Activated naive CD4-positive, alpha-beta T cell treated with anti-CD3 and anti-CD28 coated beads, Interleukin-2, amount 50 U/mL, for 24 hours (primary cell): ENCODE results near the gene TRABD2A.

Experiments
- H3K27ac Mint-ChIP-seq: one replicate; pipeline ENCODE4 v1.8.0; 2021; ENCODE audit warnings: mild to moderate bottlenecking, mixed read lengths
- H3K27me3 Mint-ChIP-seq: one replicate; pipeline ENCODE4 v1.8.0; 2021; ENCODE audit warnings: mixed read lengths
- H3K36me3 Mint-ChIP-seq: one replicate; pipeline ENCODE4 v1.8.0; 2021; ENCODE audit warnings: mixed read lengths
- H3K4me1 Mint-ChIP-seq: one replicate; pipeline ENCODE4 v1.8.0; 2021; ENCODE audit warnings: mixed read lengths
- H3K4me3 Mint-ChIP-seq: one replicate; pipeline ENCODE4 v1.8.0; 2021; ENCODE audit warnings: mild to moderate bottlenecking, mixed read lengths
- H3K9me3 Mint-ChIP-seq: one replicate; pipeline ENCODE4 v1.8.0; 2021; ENCODE audit warnings: mixed read lengths

The TRABD2A gene

GRCh38 chr2:84801811-84802210 is 79.1 kb downstream of the TRABD2A start:
- Mint-ChIP-seq H3K27me3 (no peaks in the 10 kb centered on the region), H3K36me3 (peaks cover 8% of the 10 kb centered on the region), H3K4me1 (peaks cover 60% of the 10 kb centered on the region), H3K9me3 (peaks cover 4% of the 10 kb centered on the region), H3K27ac (no peak overlapping the region), H3K4me3 (no peak overlapping the region)

- H3K9me3 Mint-ChIP-seq: peaks cover 4% of the 10 kb centered on the region
- H3K36me3 Mint-ChIP-seq: peaks cover 8% of the 10 kb centered on the region
- H3K4me3 Mint-ChIP-seq: peak overlapping the region; percentile 61
- peak overlapping the region; percentile 84 for H3K27ac Mint-ChIP-seq
- H3K27me3 Mint-ChIP-seq: no peaks in the 10 kb centered on the region
- peaks cover 45% of the 10 kb centered on the region for H3K4me1 Mint-ChIP-seq
Observed at GRCh38 chr2:84800194-84800805, 80.6 kb downstream of the TRABD2A start.

- Mint-ChIP-seq H3K36me3 (peaks cover 8% of the 10 kb centered on the region), H3K4me3 (peak overlapping the region; percentile 61), H3K9me3 (peaks cover 4% of the 10 kb centered on the region), H3K4me1 (peaks cover 40% of the 10 kb centered on the region), H3K27ac (peak overlapping the region; percentile 84), H3K27me3 (no peaks in the 10 kb centered on the region)
Observed at GRCh38 chr2:84799772-84800171, 81.1 kb downstream of the TRABD2A start.

GRCh38 chr2:84797271-84797670 is 83.6 kb downstream of the TRABD2A start:
- H3K27ac Mint-ChIP-seq: no peak overlapping the region
- H3K36me3 Mint-ChIP-seq: peaks cover 10% of the 10 kb centered on the region
- H3K4me1 Mint-ChIP-seq: peaks cover 44% of the 10 kb centered on the region
- no peak overlapping the region for H3K4me3 Mint-ChIP-seq
- H3K27me3 Mint-ChIP-seq: no peaks in the 10 kb centered on the region
- peaks cover 10% of the 10 kb centered on the region for H3K9me3 Mint-ChIP-seq

GRCh38 chr2:84796798-84797197 is 84.1 kb downstream of the TRABD2A start:
- H3K9me3 Mint-ChIP-seq: peaks cover 15% of the 10 kb centered on the region
- H3K27me3 Mint-ChIP-seq: no peaks in the 10 kb centered on the region
- H3K4me1 Mint-ChIP-seq: peaks cover 39% of the 10 kb centered on the region
- peaks cover 13% of the 10 kb centered on the region for H3K36me3 Mint-ChIP-seq
- H3K4me3 Mint-ChIP-seq: no peak overlapping the region
- H3K27ac Mint-ChIP-seq: no peak overlapping the region

- peaks cover 11% of the 10 kb centered on the region for H3K9me3 Mint-ChIP-seq
- peaks cover 18% of the 10 kb centered on the region for H3K4me1 Mint-ChIP-seq
- peaks cover 6% of the 10 kb centered on the region for H3K36me3 Mint-ChIP-seq
- H3K4me3 Mint-ChIP-seq: no peak overlapping the region
- H3K27me3 Mint-ChIP-seq: no peaks in the 10 kb centered on the region
- H3K27ac Mint-ChIP-seq: no peak overlapping the region
Observed at GRCh38 chr2:84793641-84794040, 87.2 kb downstream of the TRABD2A start.

- H3K36me3 Mint-ChIP-seq: peaks cover 7% of the 10 kb centered on the region
- H3K4me1 Mint-ChIP-seq: peaks cover 16% of the 10 kb centered on the region
- H3K9me3 Mint-ChIP-seq: peaks cover 11% of the 10 kb centered on the region
- no peaks in the 10 kb centered on the region for H3K27me3 Mint-ChIP-seq
- no peak overlapping the region for H3K27ac Mint-ChIP-seq
- no peak overlapping the region for H3K4me3 Mint-ChIP-seq
Observed at GRCh38 chr2:84792856-84793522, 87.9 kb downstream of the TRABD2A start.

- Mint-ChIP-seq H3K27ac (no peak overlapping the region), H3K27me3 (no peaks in the 10 kb centered on the region), H3K36me3 (peaks cover 10% of the 10 kb centered on the region), H3K4me3 (no peak overlapping the region), H3K4me1 (peaks cover 42% of the 10 kb centered on the region), H3K9me3 (peaks cover 11% of the 10 kb centered on the region)
Observed at GRCh38 chr2:84788498-84788897, 92.4 kb downstream of the TRABD2A start.

GRCh38 chr2:84788027-84788426 is 92.9 kb downstream of the TRABD2A start:
- H3K4me1 Mint-ChIP-seq: peaks cover 47% of the 10 kb centered on the region
- H3K27ac Mint-ChIP-seq: no peak overlapping the region
- H3K9me3 Mint-ChIP-seq: peaks cover 11% of the 10 kb centered on the region
- H3K4me3 Mint-ChIP-seq: no peak overlapping the region
- H3K27me3 Mint-ChIP-seq: no peaks in the 10 kb centered on the region
- H3K36me3 Mint-ChIP-seq: peaks cover 10% of the 10 kb centered on the region

- no peak overlapping the region for H3K4me3 Mint-ChIP-seq
- H3K27me3 Mint-ChIP-seq: no peaks in the 10 kb centered on the region
- no peak overlapping the region for H3K27ac Mint-ChIP-seq
- peaks cover 57% of the 10 kb centered on the region for H3K4me1 Mint-ChIP-seq
- no peaks in the 10 kb centered on the region for H3K9me3 Mint-ChIP-seq
- H3K36me3 Mint-ChIP-seq: peaks cover 4% of the 10 kb centered on the region
Observed at GRCh38 chr2:84786601-84787000, 94.3 kb downstream of the TRABD2A start.

- H3K4me3 Mint-ChIP-seq: no peak overlapping the region
- H3K27me3 Mint-ChIP-seq: no peaks in the 10 kb centered on the region
- H3K36me3 Mint-ChIP-seq: peaks cover 4% of the 10 kb centered on the region
- no peak overlapping the region for H3K27ac Mint-ChIP-seq
- H3K9me3 Mint-ChIP-seq: no peaks in the 10 kb centered on the region
- peaks cover 63% of the 10 kb centered on the region for H3K4me1 Mint-ChIP-seq
Observed at GRCh38 chr2:84785950-84786349, 94.9 kb downstream of the TRABD2A start.

GRCh38 chr2:84782717-84783442 is 98.0 kb downstream of the TRABD2A start:
- Mint-ChIP-seq H3K9me3 (no peaks in the 10 kb centered on the region), H3K4me1 (peaks cover 88% of the 10 kb centered on the region), H3K4me3 (peak overlapping the region; percentile 59), H3K27me3 (no peaks in the 10 kb centered on the region), H3K27ac (peak overlapping the region; percentile 89), H3K36me3 (peaks cover 3% of the 10 kb centered on the region)

GRCh38 chr2:84781942-84782716 is 98.8 kb downstream of the TRABD2A start:
- H3K27ac Mint-ChIP-seq: peak overlapping the region; percentile 76
- H3K27me3 Mint-ChIP-seq: no peaks in the 10 kb centered on the region
- peaks cover 85% of the 10 kb centered on the region for H3K4me1 Mint-ChIP-seq
- H3K36me3 Mint-ChIP-seq: peaks cover 4% of the 10 kb centered on the region
- H3K4me3 Mint-ChIP-seq: peak overlapping the region; percentile 59
- H3K9me3 Mint-ChIP-seq: no peaks in the 10 kb centered on the region

- Mint-ChIP-seq H3K36me3 (peaks cover 6% of the 10 kb centered on the region), H3K4me1 (peaks cover 68% of the 10 kb centered on the region), H3K9me3 (peaks cover 4% of the 10 kb centered on the region), H3K27ac (peak overlapping the region; percentile 71), H3K27me3 (no peaks in the 10 kb centered on the region), H3K4me3 (no peak overlapping the region)
Observed at GRCh38 chr2:84779781-84780180, 101.1 kb downstream of the TRABD2A start.

- H3K27me3 Mint-ChIP-seq: no peaks in the 10 kb centered on the region
- H3K4me1 Mint-ChIP-seq: peaks cover 61% of the 10 kb centered on the region
- H3K9me3 Mint-ChIP-seq: peaks cover 10% of the 10 kb centered on the region
- no peak overlapping the region for H3K4me3 Mint-ChIP-seq
- peak overlapping the region; percentile 19 for H3K27ac Mint-ChIP-seq
- peaks cover 10% of the 10 kb centered on the region for H3K36me3 Mint-ChIP-seq
Observed at GRCh38 chr2:84778911-84779690, 101.8 kb downstream of the TRABD2A start.
